ENCODE results near the gene CCR9.

GRCh38 chr3:45892161-45892560, 5.8 kb downstream of the CCR9 start:
- TF ChIP-seq, protein P1, sequence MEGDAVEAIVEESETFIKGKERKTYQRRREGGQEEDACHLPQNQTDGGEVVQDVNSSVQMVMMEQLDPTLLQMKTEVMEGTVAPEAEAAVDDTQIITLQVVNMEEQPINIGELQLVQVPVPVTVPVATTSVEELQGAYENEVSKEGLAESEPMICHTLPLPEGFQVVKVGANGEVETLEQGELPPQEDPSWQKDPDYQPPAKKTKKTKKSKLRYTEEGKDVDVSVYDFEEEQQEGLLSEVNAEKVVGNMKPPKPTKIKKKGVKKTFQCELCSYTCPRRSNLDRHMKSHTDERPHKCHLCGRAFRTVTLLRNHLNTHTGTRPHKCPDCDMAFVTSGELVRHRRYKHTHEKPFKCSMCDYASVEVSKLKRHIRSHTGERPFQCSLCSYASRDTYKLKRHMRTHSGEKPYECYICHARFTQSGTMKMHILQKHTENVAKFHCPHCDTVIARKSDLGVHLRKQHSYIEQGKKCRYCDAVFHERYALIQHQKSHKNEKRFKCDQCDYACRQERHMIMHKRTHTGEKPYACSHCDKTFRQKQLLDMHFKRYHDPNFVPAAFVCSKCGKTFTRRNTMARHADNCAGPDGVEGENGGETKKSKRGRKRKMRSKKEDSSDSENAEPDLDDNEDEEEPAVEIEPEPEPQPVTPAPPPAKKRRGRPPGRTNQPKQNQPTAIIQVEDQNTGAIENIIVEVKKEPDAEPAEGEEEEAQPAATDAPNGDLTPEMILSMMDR (IDR thresholded peaks at IDR 0.05), result no peak
- TF ChIP-seq EP300 (IDR thresholded peaks at IDR 0.05; ENCODE audit: low read depth), result no peak
- no peak for TF ChIP-seq POLR2A (IDR thresholded peaks at IDR 0.05)
- TF ChIP-seq POLR2AphosphoS5 (IDR thresholded peaks at IDR 0.05), result no peak

Data from transverse colon (tissue), 4 donors.